PC-9 (cell line): ENCODE results near the gene OGFOD1.

Experiments
- CTCF ChIP-seq: fragments of 200-600 bp; sonication (generic); conservative IDR thresholded peaks from 2 replicates; pipeline ENCODE4 v1.6.1; 2017; ENCODE audit warnings: mixed run types, antibody characterized with exemption, mild to moderate bottlenecking, moderate library complexity
- EZH2 ChIP-seq: fragments of 200-600 bp; sonication (generic); IDR thresholded peaks from 2 replicates; pipeline ENCODE4 v1.8.0; 2017; ENCODE audit warnings: antibody characterized with exemption, low read depth

DNA sequence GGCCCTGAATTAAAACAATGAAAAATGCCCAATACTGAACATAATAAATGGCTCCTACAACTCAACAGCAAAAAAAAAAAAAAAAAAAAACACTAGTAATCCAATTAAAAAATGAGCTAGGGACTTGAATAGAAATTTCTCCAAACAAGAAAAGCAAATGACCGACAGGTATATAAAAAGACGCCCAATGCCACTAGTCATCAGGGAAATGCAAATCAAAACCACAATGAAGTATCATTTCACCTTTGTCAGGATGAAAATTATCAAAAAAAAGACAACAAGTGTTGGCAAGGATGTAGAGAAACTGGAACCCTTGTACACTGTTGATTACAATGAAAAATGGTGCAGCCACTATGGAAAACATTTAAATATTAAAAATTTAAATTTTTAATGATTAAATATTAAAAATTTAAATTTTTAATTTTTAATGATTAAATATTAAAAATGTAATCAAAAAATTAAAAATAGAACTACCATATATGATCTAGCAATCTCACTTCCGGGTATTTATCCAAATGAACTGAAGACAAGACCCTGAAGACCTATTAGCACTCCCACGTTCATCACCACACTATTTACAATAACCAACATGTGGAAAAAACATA lies 40.4 kb downstream of the OGFOD1 start:
- TF ChIP-seq CTCF, result no peak
- no peak for TF ChIP-seq EZH2
